Anterior cingulate cortex (tissue), 58 donors: ENCODE data around the gene ZNF827.
A peak's percentile ranks its signal among the peaks of the same experiment; 100 is the strongest.
"Not testable (repeated sequence)": the region's sequence is repeated elsewhere in the genome, so short reads cannot be mapped to it uniquely, and the experiment has no call there.

Source experiments
- DNase-seq, 58 donors: peaks; one replicate each; lab custom pipeline; 2025; lab: John Stamatoyannopoulos, UW

Gene ZNF827

GRCh38 chr4:145840801-145841200 is 97.8 kb downstream of the ZNF827 start:
- no peak for DNase-seq

- DNase-seq = peak in 3 of 58 donors; percentile 3 to 41 (median 3)
These were observed 98.4 kb downstream of the ZNF827 start for GRCh38 chr4:145840162-145840768.

GRCh38 chr4:145839151-145839550 is 99.5 kb downstream of the ZNF827 start:
- peak in 30 of 58 donors; percentile 4 to 63 (median 32) for DNase-seq

- DNase-seq = not testable (repeated sequence)
These were observed 106.2 kb downstream of the ZNF827 start for GRCh38 chr4:145832384-145832783.

GRCh38 chr4:145830699-145831098 is 107.9 kb downstream of the ZNF827 start:
- DNase-seq = no peak

- no peak for DNase-seq
These were observed 108.8 kb downstream of the ZNF827 start for GRCh38 chr4:145829629-145830395.

- DNase-seq = no peak
These were observed 109.7 kb downstream of the ZNF827 start for GRCh38 chr4:145828802-145829485.

- no peak for DNase-seq
These were observed 110.7 kb downstream of the ZNF827 start for GRCh38 chr4:145827885-145828284.

- DNase-seq = no peak
These were observed 113.4 kb downstream of the ZNF827 start for GRCh38 chr4:145825255-145825654.

- DNase-seq = no peak
These were observed 114.2 kb downstream of the ZNF827 start for GRCh38 chr4:145824463-145824862.

- no peak for DNase-seq
These were observed 114.9 kb downstream of the ZNF827 start for GRCh38 chr4:145823743-145824142.

- DNase-seq = no peak
These were observed 116.0 kb downstream of the ZNF827 start for GRCh38 chr4:145822581-145822980.

GRCh38 chr4:145822181-145822580 is 116.4 kb downstream of the ZNF827 start:
- no peak for DNase-seq

GRCh38 chr4:145821766-145822165 is 116.9 kb downstream of the ZNF827 start:
- DNase-seq = no peak

- no peak for DNase-seq
These were observed 118.2 kb downstream of the ZNF827 start for GRCh38 chr4:145820407-145820806.

- DNase-seq = peak in 49 of 58 donors; percentile 3 to 83 (median 38)
These were observed 118.8 kb downstream of the ZNF827 start for GRCh38 chr4:145819853-145820181.

- DNase-seq = no peak
These were observed 119.3 kb downstream of the ZNF827 start for GRCh38 chr4:145819101-145819852.

GRCh38 chr4:145818011-145818410 is 120.6 kb downstream of the ZNF827 start:
- DNase-seq = no peak

- no peak for DNase-seq
These were observed 122.5 kb downstream of the ZNF827 start for GRCh38 chr4:145816091-145816490.

- DNase-seq = no peak
These were observed 123.0 kb downstream of the ZNF827 start for GRCh38 chr4:145815626-145816025.
